Stimulated activated CD8-positive, alpha-beta memory T cell treated with anti-CD3 and anti-CD28 coated beads, Interleukin-7, amount 100 ng/mL, for 1 hour (primary cell): ENCODE data around the gene GCDH.
A peak's percentile ranks its signal among the peaks of the same experiment; 100 is the strongest.

ENCODE experiments used
- DNase-seq, 2 donors: peaks; one replicate each; pipeline ENCODE4 v3.0.0-alpha.2; 2020; ENCODE audit warnings: low read depth in 2 of 2

The GCDH gene

GRCh38 chr19:12940897-12941296 is 49.9 kb downstream of the GCDH start:
- no peak for DNase-seq

DNA sequence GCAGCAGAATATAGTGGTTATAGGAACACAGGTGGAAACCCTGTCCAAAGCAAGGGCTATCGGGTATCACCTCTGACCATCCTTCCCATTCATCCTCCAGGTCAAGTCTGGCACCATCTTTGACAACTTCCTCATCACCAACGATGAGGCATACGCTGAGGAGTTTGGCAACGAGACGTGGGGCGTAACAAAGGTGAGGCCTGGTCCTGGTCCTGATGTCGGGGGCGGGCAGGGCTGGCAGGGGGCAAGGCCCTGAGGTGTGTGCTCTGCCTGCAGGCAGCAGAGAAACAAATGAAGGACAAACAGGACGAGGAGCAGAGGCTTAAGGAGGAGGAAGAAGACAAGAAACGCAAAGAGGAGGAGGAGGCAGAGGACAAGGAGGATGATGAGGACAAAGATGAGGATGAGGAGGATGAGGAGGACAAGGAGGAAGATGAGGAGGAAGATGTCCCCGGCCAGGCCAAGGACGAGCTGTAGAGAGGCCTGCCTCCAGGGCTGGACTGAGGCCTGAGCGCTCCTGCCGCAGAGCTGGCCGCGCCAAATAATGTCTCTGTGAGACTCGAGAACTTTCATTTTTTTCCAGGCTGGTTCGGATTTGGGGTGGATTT is 52.6 kb downstream of the GCDH start:
- no peak for DNase-seq

- no peak for DNase-seq
Observed at GRCh38 chr19:12944104-12944674, 53.2 kb downstream of the GCDH start.

- peak; percentile 95 to 96 for DNase-seq
Observed at GRCh38 chr19:12945479-12946091, 54.6 kb downstream of the GCDH start, which contains the start of gene RAD23A. TSS of gene RAD23A (plus strand) at chr19:12945862. CDS start at chr19:12945949, 87 bp downstream.

DNA sequence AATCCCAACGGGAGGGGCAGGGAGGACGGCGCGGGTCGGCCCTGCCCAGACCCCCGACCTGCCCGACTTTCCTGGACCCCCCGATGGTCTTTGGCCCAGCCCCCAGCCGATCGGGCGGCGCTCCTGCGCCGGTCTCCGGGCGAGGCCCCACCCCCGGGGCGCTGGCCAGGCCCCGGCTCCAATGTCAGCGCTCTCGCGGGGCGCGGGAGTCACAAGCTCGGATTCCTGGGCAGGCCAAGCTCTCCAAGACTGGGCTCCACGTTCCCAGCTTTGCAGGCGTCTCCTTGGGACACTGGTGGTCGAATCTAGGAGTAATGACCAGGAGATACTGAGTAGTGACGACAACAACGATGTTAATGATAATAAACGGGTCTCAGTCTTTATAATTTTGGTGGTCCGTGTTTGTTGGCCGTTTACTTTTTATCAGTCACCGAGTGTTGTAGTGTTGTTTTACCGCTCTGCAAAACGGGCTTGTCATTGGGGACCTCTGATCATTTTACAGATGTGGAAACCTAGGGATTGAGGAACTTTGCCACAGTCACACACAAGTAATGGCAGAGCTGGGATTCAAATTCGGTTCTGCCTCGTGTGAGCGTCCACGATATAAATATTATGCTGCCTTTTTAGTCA is 55.2 kb downstream of the GCDH start:
- no peak for DNase-seq

DNA sequence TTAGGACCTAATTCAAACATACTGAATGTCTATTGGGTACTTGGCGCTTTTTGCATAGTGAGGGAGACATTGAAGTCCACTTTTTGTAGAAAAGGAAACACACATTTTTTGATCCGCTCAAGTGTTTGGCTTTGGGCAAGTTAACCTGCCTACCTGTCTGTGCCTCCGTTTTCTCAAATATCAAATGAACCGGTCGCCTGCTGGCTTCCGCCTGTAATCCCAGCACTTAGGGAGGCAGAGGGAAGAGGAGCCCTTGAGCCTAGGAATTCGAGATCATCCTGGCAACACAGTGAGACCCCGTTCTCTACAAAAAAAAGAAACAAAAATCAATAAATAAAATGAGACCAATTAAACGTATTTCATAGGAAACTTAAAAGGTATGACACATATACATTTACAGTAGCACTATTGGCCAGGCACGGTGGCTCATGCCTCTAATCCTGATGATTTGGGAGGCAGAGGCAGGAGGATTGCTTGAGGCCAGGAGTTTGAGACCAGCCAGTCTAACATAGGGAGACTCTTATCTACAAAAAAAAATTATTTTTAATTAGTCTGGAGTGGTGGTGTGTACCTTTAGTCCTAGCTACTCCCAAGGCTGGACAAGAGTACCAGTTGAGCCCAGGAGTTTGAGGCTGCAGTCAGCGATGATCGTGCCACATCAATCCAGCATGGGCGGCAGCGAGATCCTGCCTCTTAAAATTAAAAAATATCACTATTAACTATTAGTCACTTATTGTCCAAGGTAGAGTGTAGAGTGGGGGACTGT is 56.0 kb downstream of the GCDH start:
- no peak for DNase-seq

DNA sequence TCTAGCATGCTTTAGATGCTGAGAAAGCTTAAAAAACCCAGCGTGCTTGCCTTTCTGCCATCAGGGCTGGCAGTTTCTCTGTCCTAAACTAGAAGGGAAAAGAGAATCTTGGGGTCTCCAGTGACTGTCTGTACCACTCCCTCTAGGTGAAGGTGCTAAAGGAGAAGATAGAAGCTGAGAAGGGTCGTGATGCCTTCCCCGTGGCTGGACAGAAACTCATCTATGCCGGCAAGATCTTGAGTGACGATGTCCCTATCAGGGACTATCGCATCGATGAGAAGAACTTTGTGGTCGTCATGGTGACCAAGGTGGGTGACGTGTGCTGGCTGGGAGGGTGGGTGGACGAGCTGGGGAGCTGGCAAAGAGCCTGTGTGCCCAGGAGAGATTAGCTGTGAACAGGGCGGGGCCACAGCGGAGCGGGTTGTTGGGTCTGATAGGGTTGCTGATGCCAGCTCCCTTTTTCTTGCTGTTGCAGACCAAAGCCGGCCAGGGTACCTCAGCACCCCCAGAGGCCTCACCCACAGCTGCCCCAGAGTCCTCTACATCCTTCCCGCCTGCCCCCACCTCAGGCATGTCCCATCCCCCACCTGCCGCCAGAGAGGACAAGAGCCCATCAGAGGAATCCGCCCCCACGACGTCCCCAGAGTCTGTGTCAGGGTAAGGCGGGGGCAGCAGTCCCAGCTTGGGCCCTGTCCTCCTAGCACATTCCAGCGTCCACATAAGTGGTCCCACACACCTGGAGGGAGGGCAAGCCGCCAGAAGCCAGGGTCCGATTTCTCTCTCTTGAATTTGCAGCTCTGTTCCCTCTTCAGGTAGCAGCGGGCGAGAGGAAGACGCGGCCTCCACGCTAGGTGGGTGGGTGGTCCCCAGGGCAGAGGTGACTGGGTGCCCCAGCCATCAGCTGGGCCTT is 57.0 kb downstream of the GCDH start:
- no peak for DNase-seq

DNA sequence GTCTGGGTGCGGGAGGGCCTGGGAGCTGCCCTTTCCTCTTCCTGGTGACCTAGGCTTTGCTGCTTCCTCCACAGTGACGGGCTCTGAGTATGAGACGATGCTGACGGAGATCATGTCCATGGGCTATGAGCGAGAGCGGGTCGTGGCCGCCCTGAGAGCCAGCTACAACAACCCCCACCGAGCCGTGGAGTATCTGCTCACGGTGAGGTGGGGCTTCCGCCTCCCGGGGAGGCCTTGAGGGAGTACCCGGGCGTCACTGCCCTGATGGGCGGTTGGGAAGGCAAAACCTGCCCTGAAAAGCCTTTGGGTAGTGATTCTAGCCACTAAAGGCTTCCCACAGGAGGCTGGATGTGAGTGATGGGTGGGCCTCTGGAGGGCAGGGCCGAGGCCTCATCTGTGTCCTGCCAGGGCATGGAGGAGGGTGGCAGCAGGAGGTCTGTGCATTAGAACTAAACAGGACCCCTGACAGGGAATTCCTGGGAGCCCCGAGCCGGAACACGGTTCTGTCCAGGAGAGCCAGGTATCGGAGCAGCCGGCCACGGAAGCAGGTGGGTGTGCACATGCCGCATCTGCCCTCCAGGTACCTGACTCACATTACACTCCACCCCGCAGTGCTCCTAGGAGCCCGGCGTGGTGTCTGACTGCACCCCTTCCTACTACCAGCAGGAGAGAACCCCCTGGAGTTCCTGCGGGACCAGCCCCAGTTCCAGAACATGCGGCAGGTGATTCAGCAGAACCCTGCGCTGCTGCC is 57.8 kb downstream of the GCDH start:
- no peak for DNase-seq
